SU-DHL-6 (cell line): ENCODE results near the gene AATK.

ENCODE experiments used
- CTCF ChIP-seq: fragments of 200-600 bp; sonication (generic); IDR thresholded peaks from one replicate; pipeline ENCODE4 v1.5.1; 2017; ENCODE audit warnings: antibody characterized with exemption, mild to moderate bottlenecking, low read length, moderate library complexity; ENCODE audit not compliant: insufficient read depth, poor library complexity, severe bottlenecking
- EZH2phosphoT487 ChIP-seq: fragments of 200-600 bp; sonication (generic), shearing (Covaris generic); conservative IDR thresholded peaks from 2 replicates; pipeline ENCODE4 v1.6.1; 2018; ENCODE audit warnings: mild to moderate bottlenecking, antibody characterized with exemption, low read length, moderate library complexity, mixed read lengths

GRCh38 chr17:81140018-81140417, 26.0 kb downstream of the AATK start:
- TF ChIP-seq CTCF (no peak), EZH2phosphoT487 (no peak)
